KG1 (cell line): ENCODE data around the gene CST9.
"Not testable (repeated sequence)": the region's sequence is repeated elsewhere in the genome, so short reads cannot be mapped to it uniquely, and the experiment has no call there.

ENCODE experiments used
- DNase-seq: peaks from one replicate; lab custom pipeline; 2025; lab: John Stamatoyannopoulos, UW

The CST9 gene

DNA sequence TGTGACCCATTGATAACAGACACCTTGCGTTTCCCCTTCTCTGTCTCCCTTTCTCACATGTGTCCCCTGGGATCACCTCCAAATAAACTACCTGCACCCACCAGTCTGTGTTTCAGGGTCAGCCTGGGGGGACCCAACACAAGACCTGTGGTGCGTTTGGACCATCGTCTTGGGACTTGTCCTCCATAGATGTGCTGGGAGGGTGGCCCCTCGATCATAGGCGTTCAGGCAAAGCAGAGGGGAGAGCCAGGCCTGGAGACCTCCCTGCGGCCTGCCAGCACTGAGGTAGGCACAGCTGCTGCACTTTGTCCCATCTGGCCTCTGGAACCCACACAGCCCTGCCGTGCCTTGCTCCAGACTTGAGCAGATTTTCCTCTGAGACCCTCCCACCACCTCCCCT, 18.1 kb downstream of the CST9 start:
- no peak for DNase-seq

DNA sequence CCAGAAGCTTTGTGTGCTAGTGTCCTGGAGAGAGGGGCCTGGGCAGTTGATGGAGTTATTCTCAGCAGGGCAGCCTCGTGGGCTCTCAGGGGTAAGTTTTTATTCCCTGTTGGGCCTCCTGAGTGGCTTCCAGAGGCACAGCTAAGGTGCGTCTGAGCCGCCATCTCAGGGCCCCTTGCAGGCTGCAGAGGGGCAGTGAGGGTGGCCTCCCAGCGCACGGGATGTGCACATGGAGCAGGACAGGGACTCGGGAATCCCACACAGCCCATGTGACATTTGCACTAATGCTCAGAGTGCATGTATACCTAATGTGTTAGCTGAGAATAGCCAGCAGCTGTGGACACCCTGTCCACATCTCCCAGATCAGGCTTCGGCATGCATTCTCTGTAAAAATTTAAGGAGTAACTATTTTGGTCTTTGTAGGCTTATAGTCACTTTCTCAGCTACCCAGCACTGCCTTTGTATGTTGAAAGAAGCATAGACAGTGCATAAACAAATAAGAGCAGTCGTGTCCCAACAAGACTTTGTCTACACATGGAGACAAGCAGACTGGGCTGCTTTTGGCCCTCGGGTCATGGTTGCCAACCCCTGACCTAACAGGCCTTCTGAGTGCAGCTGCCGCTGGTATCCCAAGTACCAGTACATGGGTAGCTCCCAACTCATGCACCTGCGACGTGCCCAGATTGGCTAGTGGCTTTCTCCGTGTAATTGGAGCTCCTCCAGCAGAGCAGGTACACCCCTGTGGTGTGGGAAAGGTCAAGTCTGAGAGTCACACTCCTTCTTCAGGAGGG, 18.8 kb downstream of the CST9 start:
- no peak for DNase-seq

DNA sequence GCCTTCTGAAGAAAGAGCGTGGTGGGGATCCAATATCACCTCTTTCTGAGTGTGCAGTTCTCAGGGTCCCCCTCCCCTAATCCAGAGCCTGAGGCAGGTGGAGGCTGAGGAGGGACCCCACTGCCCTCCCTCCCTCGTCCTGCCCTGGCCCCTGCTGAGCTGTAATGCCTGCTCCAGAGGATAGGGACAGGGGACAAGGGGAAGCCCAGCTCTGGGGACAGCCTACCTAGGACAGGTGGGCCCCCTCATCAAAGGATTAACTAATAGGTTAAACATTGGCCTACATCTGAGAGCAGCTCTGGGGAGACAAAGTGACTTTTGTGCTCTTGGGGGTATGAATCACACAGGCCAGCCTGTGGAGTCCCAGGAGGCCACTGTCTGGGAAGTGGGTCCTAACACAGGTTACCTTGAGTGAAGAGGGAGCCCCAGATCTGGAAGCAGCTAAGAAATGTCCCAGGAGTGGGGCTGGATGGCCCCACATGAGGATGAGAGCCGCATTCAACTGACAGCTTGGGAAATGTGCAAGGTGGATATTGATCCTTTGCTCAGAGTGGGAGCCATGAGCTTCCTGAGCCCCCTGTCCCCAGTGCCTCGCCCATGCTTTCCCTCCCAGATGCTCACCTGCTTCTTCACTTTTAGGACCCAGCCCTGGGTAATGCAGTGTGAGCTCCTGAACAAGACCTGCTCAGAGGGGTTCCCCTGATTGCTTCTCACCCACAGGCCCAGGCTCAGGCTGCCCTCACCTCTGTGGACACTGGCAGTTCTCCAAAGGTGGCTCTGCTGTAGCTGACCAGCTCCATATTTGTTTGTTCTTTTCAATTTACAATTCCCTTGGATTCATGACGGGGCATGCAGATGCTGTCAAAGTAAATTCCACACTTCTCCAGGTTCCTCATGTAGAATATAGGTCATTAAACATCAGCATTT, 19.6 kb downstream of the CST9 start:
- no peak for DNase-seq

DNA sequence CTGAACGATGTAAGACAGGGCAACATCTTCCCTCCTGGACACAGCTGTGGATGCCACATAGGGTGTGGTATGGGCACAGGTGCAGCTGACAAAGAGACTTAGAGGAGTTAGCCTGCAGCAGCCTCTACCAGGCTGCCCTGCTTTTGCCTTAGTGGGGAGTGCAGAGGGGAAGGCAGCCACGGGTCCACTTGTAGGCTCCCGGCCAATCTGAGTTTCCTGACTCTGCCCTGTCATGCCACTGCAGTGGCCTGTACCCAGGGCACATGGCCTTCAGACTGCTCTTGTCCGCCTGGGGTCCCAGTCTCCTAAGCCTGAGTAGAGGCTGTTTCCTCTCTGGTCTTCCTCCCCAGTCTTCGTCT, 20.3 kb downstream of the CST9 start:
- no peak for DNase-seq

DNA sequence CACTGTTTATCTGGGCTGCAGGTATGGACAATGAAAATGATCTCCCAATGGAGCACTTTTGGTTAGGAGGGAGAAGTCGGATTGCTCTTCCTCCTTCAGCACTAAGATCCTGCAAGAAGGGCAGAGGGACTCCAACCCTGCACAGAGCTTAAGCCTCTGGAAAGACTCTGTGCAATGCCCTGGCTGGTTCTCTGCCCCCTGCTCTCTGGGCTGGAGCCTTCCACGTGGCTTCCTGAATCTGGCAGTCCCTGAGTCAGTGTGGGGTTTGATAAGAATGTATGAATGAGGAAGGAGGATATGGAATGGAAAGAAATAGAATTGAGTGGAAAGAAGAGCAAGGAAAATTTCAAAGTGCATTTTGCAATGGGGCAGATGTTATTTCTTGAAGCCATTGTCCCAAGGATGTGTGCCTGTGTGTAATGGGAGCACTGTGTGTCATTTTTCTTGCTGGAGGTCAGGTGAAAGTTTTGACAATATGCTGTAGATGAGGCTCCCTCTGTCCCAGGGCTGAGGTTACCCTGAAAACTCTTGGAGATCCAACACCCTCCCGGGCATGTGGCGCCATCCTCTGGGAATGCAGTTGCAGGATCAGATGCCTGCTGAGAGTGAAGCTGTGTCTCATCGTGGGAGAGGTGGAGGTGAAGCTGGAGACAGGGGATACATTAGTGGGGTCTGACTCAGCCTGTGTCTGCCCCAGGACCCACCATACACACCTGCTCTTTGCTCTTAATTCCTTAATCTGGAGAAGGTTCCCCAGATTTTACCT, 21.1 kb downstream of the CST9 start:
- no peak for DNase-seq

DNA sequence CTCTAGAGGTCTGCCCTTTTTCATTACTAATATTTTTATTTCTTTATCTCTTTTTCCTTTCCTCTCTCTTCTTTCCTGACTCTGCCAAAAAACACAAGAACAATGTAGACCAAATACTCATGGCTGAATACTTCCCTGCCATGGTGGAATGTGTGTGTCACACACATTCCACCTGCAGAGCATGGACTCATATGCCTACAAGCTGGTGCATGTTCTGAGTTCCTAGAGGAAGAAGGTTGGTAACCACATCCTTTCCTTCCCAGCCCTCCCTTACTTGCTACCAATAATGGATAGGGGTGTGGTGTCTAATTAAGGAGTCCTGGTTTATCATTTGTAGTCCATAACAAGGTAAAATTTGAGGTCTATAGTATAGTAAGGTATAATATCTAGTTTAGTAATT, 22.2 kb downstream of the CST9 start:
- no peak for DNase-seq

DNA sequence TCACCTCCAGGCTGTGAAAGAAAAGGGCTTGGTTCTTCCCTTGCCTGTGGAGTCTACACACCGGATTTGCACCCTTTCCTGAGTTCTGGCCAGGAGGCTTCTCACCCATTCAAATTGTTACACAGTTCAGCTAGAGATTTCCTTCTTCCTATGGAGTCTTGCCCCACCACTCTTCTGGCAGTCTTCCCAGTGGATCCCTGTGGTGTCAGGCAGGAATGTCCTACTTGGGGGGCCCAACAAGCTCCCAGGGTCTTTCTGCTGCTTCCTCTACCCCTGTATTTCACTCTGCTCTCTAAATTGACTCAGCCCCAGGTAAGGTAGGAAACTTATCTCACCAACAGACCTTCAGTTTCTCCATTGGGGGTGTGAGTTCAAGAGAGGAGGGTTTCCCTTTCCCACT, 23.4 kb downstream of the CST9 start:
- DNase-seq: no peak

DNA sequence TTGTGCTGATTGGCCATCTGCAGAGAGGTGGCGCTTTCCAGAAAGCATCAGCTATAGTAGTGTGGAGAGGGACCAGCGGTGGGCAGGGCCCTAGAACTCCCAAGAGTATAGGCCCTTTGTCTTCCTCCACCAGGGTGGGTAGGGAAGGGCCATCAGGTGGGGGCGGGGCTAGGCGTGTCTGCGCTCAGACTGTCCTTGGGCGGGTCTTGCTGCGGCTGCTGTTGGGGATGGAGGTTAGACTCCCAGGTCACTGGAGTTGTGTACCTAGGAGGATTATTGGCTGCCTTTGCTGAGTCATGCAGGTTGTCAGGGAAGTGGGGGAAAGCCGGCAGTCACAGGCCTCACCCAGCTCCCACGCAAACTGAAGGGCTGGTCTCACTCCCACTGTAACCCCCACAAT, 23.9 kb downstream of the CST9 start:
- DNase-seq: not testable (repeated sequence)

DNA sequence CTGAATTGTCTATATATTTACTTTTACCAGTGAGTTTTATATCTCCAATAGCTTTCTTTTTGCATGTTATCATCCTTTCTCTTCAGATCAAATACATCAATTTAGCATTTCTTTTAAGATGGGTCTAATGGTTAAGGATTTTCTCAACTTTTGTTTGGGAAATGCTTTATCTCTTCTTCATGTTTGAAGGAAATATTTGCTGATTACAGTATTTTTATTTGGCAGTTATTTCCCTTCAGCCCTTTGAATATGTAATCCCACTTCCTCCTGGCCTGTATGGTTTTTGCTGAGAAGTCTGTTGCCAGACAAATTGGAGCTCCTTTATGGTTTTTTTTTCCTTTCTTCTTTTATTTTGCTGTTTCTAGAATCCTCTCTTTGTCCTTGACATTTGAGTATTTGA, 30.7 kb downstream of the CST9 start:
- DNase-seq: no peak

DNA sequence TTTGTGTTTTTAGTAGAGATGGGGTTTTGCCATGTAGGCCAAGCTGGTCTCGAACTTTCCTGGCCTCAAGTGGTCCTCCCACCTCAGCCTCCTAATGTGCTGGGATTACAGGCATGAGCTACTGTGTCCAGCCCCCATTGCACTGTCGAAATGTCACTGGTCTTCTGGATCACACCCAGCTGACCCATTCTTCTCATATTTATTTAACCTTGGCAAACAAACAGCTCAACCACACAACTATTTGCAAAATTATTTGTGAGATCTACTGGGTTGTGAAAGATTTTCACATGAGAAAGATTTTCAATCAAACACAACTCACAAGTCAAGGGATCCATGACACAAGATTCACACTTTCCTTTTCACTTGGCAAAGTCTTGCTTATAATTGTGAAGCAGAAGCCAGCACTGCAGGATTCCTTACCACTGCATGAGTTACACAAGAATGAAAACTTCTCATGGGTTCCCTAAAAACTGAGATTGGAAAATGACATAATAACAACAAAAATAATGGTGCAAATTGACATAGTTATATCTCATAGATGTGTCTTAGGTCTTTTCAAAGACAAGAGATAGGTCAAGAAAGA, 35.4 kb downstream of the CST9 start:
- DNase-seq: no peak

DNA sequence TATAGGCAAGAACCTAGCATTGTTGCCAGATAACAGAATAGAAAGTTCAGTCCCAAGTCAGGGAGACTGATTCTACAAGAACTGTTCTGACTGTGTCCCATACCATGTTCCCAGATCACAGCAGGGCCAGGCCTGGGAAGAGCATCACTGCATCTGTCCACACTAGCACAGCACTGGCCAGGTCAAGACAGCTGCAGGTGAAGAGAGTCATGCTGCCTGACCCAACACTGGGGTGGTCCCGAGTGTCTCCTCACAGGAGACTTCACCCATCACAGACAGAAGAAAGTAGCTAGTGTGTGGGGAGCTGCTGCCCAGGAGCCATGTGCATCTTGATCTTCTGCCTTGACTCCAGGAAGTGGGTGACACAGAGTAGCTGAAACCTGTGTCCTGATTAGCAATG, 36.1 kb downstream of the CST9 start:
- no peak for DNase-seq

DNA sequence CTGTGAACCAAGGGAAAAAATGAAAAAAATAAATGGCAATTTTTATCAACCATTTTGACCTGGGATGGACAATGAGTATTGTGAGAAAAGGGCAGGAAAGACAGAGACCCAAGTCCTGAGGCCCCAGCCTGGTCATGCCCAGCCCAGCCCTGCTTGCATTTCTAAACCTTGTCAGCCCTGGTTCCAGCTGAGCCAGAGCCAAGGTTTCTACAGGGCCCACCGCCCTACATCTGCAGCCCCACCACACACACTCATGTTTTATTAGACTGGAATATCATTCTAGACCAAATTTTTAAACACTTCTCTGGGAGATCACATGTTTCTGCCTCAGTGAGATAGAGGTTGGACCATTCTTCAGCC, 36.8 kb downstream of the CST9 start:
- no peak for DNase-seq

DNA sequence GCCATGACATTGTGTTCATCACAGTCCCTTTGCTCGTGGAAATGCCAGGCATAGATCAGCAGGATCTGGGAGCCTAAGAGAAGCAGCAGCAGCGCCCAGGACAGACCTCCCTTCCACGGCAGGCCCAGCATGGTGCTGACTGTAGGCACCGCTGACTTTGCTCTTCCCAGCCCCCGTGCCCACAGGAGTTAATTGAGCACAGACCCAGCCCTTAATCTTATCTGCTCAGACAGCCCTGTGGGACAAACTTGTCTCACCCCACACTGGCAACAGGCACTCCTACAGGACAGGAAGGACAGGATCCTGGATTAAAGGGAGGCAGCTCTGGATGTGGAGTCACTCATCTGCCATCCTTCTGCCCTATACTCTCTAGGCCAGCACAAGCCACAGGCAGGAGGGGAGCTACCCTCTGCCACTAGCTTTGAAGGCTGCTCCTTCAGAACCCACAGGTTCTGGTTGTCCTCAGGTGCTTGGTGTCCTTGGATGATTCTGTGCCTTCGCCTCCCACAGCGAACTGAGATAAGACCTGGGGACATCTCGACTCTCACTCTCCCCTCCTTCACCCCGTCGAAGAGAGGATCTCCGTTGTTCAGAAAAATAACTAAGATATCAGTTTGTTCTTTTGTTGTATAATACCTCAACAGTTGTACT, 37.3 kb downstream of the CST9 start, which contains the start of gene CST9L:
Gene CST9L (minus strand): TSS at position 165 of the 651 bp plus-strand sequence. CDS start 34 bp downstream, at position 131.
- no peak for DNase-seq

DNA sequence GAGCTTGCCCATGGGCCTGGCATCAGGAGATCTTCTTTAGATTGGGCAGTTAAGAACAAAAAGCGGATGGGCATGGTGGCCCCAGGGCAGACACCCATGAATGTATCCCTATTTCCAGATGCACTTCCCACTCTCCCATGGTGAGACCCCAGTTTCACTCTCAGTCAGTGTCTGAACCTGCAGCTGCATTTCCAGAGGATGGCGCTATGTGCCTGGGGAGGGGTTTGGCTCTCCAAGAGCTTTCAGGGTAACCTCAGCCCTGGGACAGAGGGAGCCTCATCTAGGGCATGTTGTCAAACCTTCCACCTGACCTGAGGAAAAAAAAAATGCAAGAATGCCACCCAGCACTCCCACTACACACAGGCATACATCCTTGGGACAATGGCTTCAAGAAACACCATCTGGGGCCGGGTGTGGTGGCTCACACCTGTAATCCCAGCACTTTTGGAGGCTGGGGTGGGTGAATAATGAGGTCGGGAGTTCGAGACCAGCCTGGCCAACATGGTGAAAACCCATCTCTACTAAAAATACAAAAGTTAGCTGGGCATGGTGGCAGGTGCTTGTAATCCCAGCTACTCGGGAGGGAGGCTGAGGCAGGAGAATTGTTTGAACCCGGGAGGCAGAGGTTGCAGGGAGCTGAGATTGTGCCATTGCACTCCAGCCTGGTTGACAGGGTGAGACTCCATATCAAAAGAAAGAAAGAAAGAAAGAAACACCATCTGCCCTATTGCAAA, 39.4 kb downstream of the CST9 start:
- DNase-seq: no peak

DNA sequence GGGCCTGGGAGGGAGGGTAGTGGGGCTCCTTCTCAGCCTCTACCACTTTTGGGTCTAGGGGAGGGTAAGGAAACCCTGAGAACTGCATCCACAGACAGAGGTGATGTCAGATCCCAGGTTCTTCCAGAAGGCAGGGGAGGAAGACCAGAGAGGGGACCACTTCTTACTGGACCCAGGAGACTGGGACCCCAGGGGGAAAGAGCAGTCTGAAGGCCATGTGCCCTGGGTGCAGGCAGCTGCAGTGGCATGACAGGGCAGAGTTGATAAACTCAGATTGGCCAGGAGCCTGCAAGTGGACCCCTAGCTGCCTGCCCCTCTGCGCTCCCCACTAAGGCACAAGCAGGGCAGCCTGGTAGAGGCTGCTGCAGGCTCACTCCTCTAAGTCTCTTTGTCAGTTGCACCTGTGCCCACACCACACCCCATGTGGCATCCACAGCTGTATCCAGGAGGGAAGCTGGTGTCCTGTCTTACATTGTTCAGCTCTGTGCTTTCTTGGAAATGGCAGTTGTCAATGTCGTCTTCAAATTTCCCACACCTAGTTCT, 40.1 kb downstream of the CST9 start:
- no peak for DNase-seq

DNA sequence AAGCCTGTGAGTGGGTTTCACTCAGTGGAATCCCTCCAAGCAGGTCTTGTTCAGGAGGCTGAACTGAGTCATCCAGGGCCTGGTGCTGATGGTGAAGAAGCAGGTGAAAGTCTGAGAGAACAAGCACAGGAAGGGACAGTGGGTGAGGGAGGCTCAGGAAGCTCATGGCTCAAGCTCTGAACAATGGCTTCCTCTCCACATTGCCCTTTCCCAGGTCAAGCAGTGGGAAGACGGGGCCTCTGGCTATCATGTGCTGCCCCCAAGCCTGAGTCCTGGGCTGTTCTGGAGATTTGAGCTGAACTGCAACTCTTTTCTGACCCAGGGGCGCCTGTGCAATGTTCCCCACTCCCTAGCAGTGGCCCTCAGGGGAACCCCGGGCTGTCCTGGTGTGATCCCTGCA, 40.8 kb downstream of the CST9 start:
- DNase-seq: no peak

DNA sequence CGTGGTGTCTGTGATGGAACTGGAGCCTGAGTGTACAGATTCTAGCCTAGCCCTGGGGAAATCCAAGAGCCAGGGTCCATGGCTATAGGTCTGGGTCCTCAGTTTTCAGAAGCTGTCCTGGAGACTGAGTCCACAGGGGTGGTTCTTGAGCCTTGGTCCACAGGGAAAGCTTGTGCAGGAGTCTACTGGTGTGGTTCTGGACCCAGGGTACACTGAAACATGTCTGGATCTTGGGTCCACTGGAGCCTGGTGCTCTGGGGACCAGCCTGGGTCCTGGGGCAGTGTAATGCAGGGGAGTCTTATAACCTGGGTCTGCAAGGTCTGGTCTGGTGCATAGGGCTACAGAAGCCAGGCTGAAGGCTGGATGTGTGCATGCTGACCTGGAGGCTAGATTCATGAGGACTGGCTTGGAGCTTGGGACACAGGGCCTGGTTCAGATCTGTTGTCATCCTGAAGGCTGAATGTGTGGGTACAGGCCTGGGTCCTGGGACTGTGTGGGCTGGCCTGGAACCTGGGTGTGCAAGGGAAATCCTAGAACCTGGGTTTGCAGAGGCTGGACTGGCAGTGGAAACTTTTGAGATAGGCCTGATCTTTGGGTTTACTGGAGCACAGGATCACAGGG, 42.9 kb downstream of the CST9 start:
- DNase-seq: no peak

DNA sequence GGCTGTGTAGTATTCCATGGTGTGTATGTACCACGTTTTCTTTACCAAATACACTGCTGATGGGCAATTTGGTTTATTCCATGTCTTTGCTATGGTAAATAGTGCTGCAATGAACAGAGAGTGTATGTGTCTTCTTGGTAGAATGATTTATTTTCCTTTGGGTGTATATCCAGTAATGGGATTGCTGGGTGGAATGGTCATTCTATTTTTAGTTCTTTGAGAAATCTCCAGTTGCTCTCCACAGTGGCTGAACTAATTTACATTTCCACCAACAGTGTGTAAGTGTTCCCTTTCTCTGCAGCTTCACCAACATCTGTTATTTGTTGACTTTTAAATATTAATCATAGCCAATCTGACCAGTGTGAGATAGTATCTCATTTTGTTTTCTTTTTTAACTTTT, 51.3 kb downstream of the CST9 start:
- DNase-seq: no peak
